Kidney (tissue), 14 donors: ENCODE measurements around the gene KIAA2012. TPM values are rescaled to one million over a fixed set of nuclear protein-coding genes. Genes with fewer than 3 reads are reported as not detected.

Source experiments
- DNase-seq, 5 donors: peaks; one replicate each; pipeline ENCODE4 v3.0.0-alpha.2; 2013 to 2020
- FAIRE-seq: peaks from 2 replicates; lab custom pipeline; 2012; peaks lifted over from hg19 to GRCh38; lab: Jason Lieb, UNC
- H3K27ac ChIP-seq, 2 donors: one replicate each; pipeline ENCODE4 v1.7.0; 2013; ENCODE audit warnings: low read depth in 2 of 2, low read length in 2 of 2, inconsistent platforms in 1 of 2
- H3K27me3 ChIP-seq: one replicate; pipeline ENCODE4 v1.7.1; 2013; ENCODE audit warnings: low read length, inconsistent platforms; ENCODE audit not compliant: control insufficient read depth, insufficient read depth
- H3K36me3 ChIP-seq, 3 donors: one replicate each; pipeline versions ENCODE4 v1.7.0 to v1.7.1; 2013; ENCODE audit warnings: low read length in 3 of 3, control low read depth in 1 of 3, inconsistent platforms in 1 of 3; ENCODE audit not compliant: insufficient read depth in 3 of 3, control insufficient read depth in 2 of 3
- H3K4me1 ChIP-seq, 3 donors: one replicate each; pipeline versions ENCODE4 v1.7.0 to v1.7.1; 2013; ENCODE audit warnings: low read length in 3 of 3, inconsistent platforms in 1 of 3, low read depth in 1 of 3; ENCODE audit not compliant: control insufficient read depth in 2 of 3, insufficient read depth in 2 of 3
- H3K4me3 ChIP-seq, 3 donors: one replicate each; pipeline versions ENCODE4 v1.7.0 to v1.8.1; 2013; ENCODE audit warnings: low read length in 3 of 3, control low read depth in 1 of 3, inconsistent platforms in 1 of 3
- H3K9ac ChIP-seq, 3 donors: one replicate each; pipeline versions ENCODE4 v1.7.0 to v1.7.1; 2013; ENCODE audit warnings: low read length in 3 of 3, control low read depth in 1 of 3, inconsistent platforms in 1 of 3
- H3K9me3 ChIP-seq, 3 donors: one replicate each; pipeline versions ENCODE4 v1.7.0 to v1.7.1; 2013; ENCODE audit warnings: low read length in 3 of 3, control low read depth in 1 of 3, inconsistent platforms in 1 of 3; ENCODE audit not compliant: control insufficient read depth in 2 of 3, insufficient read depth in 1 of 3
- intact Hi-C: fragments of 100-400 bp; cut with DNase I; formaldehyde crosslinking; loops from one replicate; pipeline ENCODE4 v1.11.1; 2022
- polyA plus RNA-seq: library from polyadenylated mRNA; stranded (reverse); fragments of 350-450 nt; fragmentation: Illumina TruSeq; extraction: RNeasy Lipid Tissue Mini Kit (QIAGEN cat#74804); gene quantifications from one replicate; pipeline ENCODE4 v1.2.3, GENCODE V29; 2014; ENCODE audit warnings: low read depth, low replicate concordance; ENCODE audit not compliant: insufficient read depth
- total RNA-seq: library from RNA; stranded (reverse); fragmentation: NEBNext Ultra II Directional; extraction: Animal tissue kit (Norgen Biotek cat#: 25700); gene quantifications from one replicate; pipeline ENCODE4 v1.2.1, GENCODE V29; 2021
- TF ChIP-seq, protein P1 (sequence below): IDR thresholded peaks from 3 replicates; pipeline ENCODE4 v1.5.1; 2012; ENCODE audit warnings: mild to moderate bottlenecking, moderate library complexity, borderline replicate concordance; ENCODE audit not compliant: insufficient read depth; ENCODE audit errors: extremely low read depth
- donor health status: control.
- donor health status: control.
- donor health status: control.
- donor health status: control.
- donor health status: control.
- donor health status: DM: yes; HTN: yes; CAD: no.
- donor health status: Normal renal cell carcinoma (clear cell type).

KIAA2012 gene
- total and polyA plus RNA-seq, 2 donors from 2014 or later = not detected

DNA sequence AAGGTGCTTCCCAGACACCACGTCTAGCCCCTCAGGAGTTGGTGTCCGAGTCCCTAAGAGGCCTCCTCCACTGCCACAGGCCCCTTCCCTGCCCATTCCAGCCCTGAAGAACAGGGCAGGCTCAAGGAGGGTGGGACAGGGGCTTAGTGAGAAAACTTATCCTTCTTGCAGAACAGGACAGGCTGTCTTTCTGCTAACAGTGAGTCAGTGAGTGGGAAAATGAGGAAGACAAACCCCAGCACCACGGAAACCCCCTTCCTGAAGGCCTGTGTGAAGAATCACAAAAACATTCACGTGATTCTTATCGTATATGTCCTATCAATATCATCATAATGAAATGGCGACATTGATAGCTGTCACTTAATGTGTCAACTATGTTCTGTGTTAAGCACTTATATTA is 29.6 kb upstream of the KIAA2012 start:
- no peaks in the 10 kb centered on the region for H3K4me1 ChIP-seq
- FAIRE-seq (no peak), DNase-seq (no peak)
- H3K4me3 ChIP-seq = no peak overlapping the region
- TF ChIP-seq, protein P1, sequence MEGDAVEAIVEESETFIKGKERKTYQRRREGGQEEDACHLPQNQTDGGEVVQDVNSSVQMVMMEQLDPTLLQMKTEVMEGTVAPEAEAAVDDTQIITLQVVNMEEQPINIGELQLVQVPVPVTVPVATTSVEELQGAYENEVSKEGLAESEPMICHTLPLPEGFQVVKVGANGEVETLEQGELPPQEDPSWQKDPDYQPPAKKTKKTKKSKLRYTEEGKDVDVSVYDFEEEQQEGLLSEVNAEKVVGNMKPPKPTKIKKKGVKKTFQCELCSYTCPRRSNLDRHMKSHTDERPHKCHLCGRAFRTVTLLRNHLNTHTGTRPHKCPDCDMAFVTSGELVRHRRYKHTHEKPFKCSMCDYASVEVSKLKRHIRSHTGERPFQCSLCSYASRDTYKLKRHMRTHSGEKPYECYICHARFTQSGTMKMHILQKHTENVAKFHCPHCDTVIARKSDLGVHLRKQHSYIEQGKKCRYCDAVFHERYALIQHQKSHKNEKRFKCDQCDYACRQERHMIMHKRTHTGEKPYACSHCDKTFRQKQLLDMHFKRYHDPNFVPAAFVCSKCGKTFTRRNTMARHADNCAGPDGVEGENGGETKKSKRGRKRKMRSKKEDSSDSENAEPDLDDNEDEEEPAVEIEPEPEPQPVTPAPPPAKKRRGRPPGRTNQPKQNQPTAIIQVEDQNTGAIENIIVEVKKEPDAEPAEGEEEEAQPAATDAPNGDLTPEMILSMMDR = no peak
- H3K27me3 ChIP-seq = no peaks in the 10 kb centered on the region
- H3K27ac ChIP-seq = no peak overlapping the region
- H3K36me3 ChIP-seq = no peaks in the 10 kb centered on the region
- intact Hi-C loops = no loop called here
- no peaks in the 10 kb centered on the region for H3K9me3 ChIP-seq
- no peak overlapping the region for H3K9ac ChIP-seq

DNA sequence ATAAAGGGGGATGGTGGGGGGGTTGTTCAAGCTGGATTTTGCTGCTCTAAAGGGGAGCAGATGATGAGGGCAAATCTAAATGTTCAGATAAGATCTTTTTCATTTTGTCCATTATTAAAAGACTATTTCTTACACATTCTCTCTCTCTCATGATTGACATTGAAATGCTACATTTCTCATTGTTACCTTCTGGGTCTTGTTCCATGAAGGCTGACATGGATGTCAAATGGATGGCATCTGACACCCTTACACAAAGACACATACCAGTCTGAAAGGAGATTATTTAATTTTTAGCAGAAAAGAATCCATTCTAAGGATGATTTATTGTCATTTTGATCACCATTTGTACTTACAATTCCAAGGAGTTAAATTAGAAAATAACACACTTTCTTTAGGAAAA is 28.3 kb upstream of the KIAA2012 start:
- Histone ChIP-seq H3K36me3 (no peaks in the 10 kb centered on the region), H3K4me3 (no peak overlapping the region), H3K4me1 (no peaks in the 10 kb centered on the region), H3K27me3 (no peaks in the 10 kb centered on the region), H3K9me3 (no peaks in the 10 kb centered on the region), H3K9ac (no peak overlapping the region), H3K27ac (no peak overlapping the region)
- TF ChIP-seq, protein P1 = no peak
- FAIRE-seq (no peak), DNase-seq (no peak)
- intact Hi-C loops = no loop called here

DNA sequence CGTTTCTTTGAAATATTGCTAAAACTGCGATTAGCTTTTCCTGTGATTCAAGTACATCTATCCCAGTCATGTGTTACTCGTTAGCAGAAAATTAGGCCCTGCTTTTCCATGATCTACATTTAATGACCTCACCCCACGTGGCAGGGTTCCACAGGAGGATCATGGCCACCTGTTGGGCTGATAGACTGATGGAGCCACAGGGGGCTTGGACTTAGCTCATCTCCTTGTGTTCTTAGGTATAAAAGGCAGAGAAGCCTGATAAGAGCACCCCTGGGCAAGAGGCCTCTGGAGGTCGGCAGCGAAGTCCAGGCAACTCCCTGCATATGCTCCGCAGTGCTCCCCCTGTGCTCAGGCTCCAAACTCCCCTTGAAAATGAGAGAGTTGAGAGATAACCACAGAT is 26.5 kb upstream of the KIAA2012 start:
- Histone ChIP-seq H3K27me3 (no peaks in the 10 kb centered on the region), H3K4me1 (no peaks in the 10 kb centered on the region), H3K36me3 (no peaks in the 10 kb centered on the region), H3K9ac (no peak overlapping the region), H3K9me3 (no peaks in the 10 kb centered on the region), H3K4me3 (no peak overlapping the region), H3K27ac (no peak overlapping the region)
- TF ChIP-seq, protein P1 = no peak
- DNase-seq = no peak
- FAIRE-seq = no peak
- intact Hi-C loops = no loop called here

DNA sequence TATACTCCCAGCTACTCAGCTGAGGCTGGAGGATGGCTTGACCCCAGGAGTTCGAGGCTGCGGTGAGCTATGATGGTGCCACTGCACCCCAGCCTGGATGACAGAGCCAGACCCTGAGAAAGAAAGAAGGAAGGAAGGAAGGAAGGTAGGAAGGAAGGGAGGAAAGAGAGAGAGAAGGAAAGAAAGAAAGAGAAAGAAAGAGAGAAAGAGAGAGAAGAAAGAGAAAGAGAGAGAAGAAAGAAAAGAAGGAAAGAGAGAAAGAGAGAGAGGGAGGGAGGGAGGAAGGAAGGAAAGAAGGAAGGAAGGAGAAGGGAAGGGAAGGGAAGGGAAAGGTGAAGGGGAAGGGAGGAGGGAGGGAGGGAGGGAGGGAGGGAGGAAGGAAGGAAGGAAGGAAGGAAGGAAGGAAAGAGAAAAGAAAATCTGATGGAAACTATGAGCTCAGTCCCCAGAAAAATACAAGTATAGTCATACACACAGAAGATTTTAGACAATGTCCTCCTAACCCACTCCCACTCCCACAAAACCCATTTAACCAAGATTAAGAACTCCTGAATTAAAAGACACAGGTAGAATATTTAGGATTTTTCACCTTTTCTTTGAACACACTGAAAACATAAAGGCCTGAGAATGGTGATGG is 23.8 kb upstream of the KIAA2012 start:
- Histone ChIP-seq H3K9ac (no peak overlapping the region), H3K36me3 (no peaks in the 10 kb centered on the region), H3K27me3 (no peaks in the 10 kb centered on the region), H3K27ac (no peak overlapping the region), H3K4me1 (no peaks in the 10 kb centered on the region), H3K9me3 (no peaks in the 10 kb centered on the region), H3K4me3 (no peak overlapping the region)
- intact Hi-C loops = no loop called here
- FAIRE-seq = no peak
- TF ChIP-seq, protein P1 = no peak
- no peak for DNase-seq
